ENCODE measurements around the gene NDEL1.
"Not testable (repeated sequence)": the region's sequence is repeated elsewhere in the genome, so short reads cannot be mapped to it uniquely, and the experiment has no call there.

Gene NDEL1

GRCh38 chr17:8435245-8436168, at the start of gene NDEL1:
Gene NDEL1, plus strand, starts transcription at chr17:8435884. Its CDS starts 8,388 bp downstream, at chr17:8444272.
- no peaks in the 10 kb centered on the region; the same call in 1 of the 2 replicates for H3K36me3 ChIP-seq (ENCODE audit: insufficient read depth, low read length)
- no peaks in the 10 kb centered on the region for H3K9me3 ChIP-seq (ENCODE audit: control insufficient read depth, insufficient read depth, low read length)
- peaks cover 3% of the 10 kb centered on the region; the same call in 1 of the 2 replicates for H3K4me1 ChIP-seq (ENCODE audit: insufficient read depth, low read length)
- peak within 1 kb of the TSS; percentile 91 for H3K9ac ChIP-seq (ENCODE audit: low read depth, low read length)

- Histone ChIP-seq H3K4me1 (ENCODE audit: insufficient read depth, low read length) (peaks cover 15% of the 10 kb centered on the region; the same call in 1 of the 2 replicates), H3K9me3 (ENCODE audit: control insufficient read depth, insufficient read depth, low read length) (no peaks in the 10 kb centered on the region), H3K9ac (ENCODE audit: low read depth, low read length) (no peak overlapping the region), H3K36me3 (ENCODE audit: insufficient read depth, low read length) (peaks cover 4% of the 10 kb centered on the region; the same call in 1 of the 2 replicates)
Observed at GRCh38 chr17:8386841-8387240, 48.8 kb upstream of the NDEL1 start.

GRCh38 chr17:8387914-8388651, 47.6 kb upstream of the NDEL1 start:
- Histone ChIP-seq H3K9ac (ENCODE audit: low read depth, low read length) (no peak overlapping the region), H3K9me3 (ENCODE audit: control insufficient read depth, insufficient read depth, low read length) (no peaks in the 10 kb centered on the region), H3K4me1 (ENCODE audit: insufficient read depth, low read length) (peaks cover 16% of the 10 kb centered on the region; the same call in 1 of the 2 replicates), H3K36me3 (ENCODE audit: insufficient read depth, low read length) (no peaks in the 10 kb centered on the region)

- Histone ChIP-seq H3K36me3 (ENCODE audit: insufficient read depth, low read length) (no peaks in the 10 kb centered on the region), H3K9ac (ENCODE audit: low read depth, low read length) (no peak overlapping the region), H3K9me3 (ENCODE audit: control insufficient read depth, insufficient read depth, low read length) (no peaks in the 10 kb centered on the region), H3K4me1 (ENCODE audit: insufficient read depth, low read length) (peaks cover 10% of the 10 kb centered on the region; the same call in 1 of the 2 replicates)
Observed at GRCh38 chr17:8391711-8392110, 44.0 kb upstream of the NDEL1 start.

GRCh38 chr17:8392274-8392673, 43.4 kb upstream of the NDEL1 start:
- H3K4me1 ChIP-seq (ENCODE audit: insufficient read depth, low read length): peaks cover 10% of the 10 kb centered on the region; the same call in 1 of the 2 replicates
- H3K9me3 ChIP-seq (ENCODE audit: control insufficient read depth, insufficient read depth, low read length): no peaks in the 10 kb centered on the region
- no peaks in the 10 kb centered on the region for H3K36me3 ChIP-seq (ENCODE audit: insufficient read depth, low read length)
- H3K9ac ChIP-seq (ENCODE audit: low read depth, low read length): no peak overlapping the region

GRCh38 chr17:8392674-8393469, 42.8 kb upstream of the NDEL1 start:
- H3K9ac ChIP-seq (ENCODE audit: low read depth, low read length): no peak overlapping the region

GRCh38 chr17:8393470-8394231, 42.0 kb upstream of the NDEL1 start:
- peaks cover 10% of the 10 kb centered on the region; the same call in 1 of the 2 replicates for H3K4me1 ChIP-seq (ENCODE audit: insufficient read depth, low read length)
- no peak overlapping the region for H3K9ac ChIP-seq (ENCODE audit: low read depth, low read length)
- no peaks in the 10 kb centered on the region for H3K36me3 ChIP-seq (ENCODE audit: insufficient read depth, low read length)
- H3K9me3 ChIP-seq (ENCODE audit: control insufficient read depth, insufficient read depth, low read length): no peaks in the 10 kb centered on the region

More at GRCh38 chr17:8392674-8393469, 42.8 kb upstream of the NDEL1 start:
- Histone ChIP-seq H3K9me3 (ENCODE audit: control insufficient read depth, insufficient read depth, low read length) (no peaks in the 10 kb centered on the region), H3K36me3 (ENCODE audit: insufficient read depth, low read length) (no peaks in the 10 kb centered on the region), H3K4me1 (ENCODE audit: insufficient read depth, low read length) (peaks cover 10% of the 10 kb centered on the region; the same call in 1 of the 2 replicates)

- not testable (repeated sequence) for H3K36me3 ChIP-seq (ENCODE audit: insufficient read depth, low read length); H3K9ac ChIP-seq (ENCODE audit: low read depth, low read length); H3K9me3 ChIP-seq (ENCODE audit: control insufficient read depth, insufficient read depth, low read length)
- peaks cover 10% of the 10 kb centered on the region; the same call in 1 of the 2 replicates for H3K4me1 ChIP-seq (ENCODE audit: insufficient read depth, low read length)
Observed at GRCh38 chr17:8394497-8394896, 41.2 kb upstream of the NDEL1 start.

GRCh38 chr17:8397636-8398035, 38.0 kb upstream of the NDEL1 start, which contains the start of gene RNF222:
Gene RNF222, minus strand, starts transcription at chr17:8397827. Its CDS starts 4,366 bp downstream, at chr17:8393461.
- Histone ChIP-seq H3K4me1 (ENCODE audit: insufficient read depth, low read length) (peaks cover 5% of the 10 kb centered on the region; the same call in 1 of the 2 replicates), H3K9me3 (ENCODE audit: control insufficient read depth, insufficient read depth, low read length) (no peaks in the 10 kb centered on the region), H3K9ac (ENCODE audit: low read depth, low read length) (no peak within 1 kb of the TSS), H3K36me3 (ENCODE audit: insufficient read depth, low read length) (no peaks in the 10 kb centered on the region)

- Histone ChIP-seq H3K9ac (ENCODE audit: low read depth, low read length) (no peak overlapping the region), H3K4me1 (ENCODE audit: insufficient read depth, low read length) (no peaks in the 10 kb centered on the region), H3K9me3 (ENCODE audit: control insufficient read depth, insufficient read depth, low read length) (no peaks in the 10 kb centered on the region), H3K36me3 (ENCODE audit: insufficient read depth, low read length) (no peaks in the 10 kb centered on the region)
Observed at GRCh38 chr17:8398980-8399379, 36.7 kb upstream of the NDEL1 start.

GRCh38 chr17:8401107-8401506, 34.6 kb upstream of the NDEL1 start:
- Histone ChIP-seq H3K9me3 (ENCODE audit: control insufficient read depth, insufficient read depth, low read length) (no peaks in the 10 kb centered on the region), H3K9ac (ENCODE audit: low read depth, low read length) (no peak overlapping the region), H3K36me3 (ENCODE audit: insufficient read depth, low read length) (no peaks in the 10 kb centered on the region), H3K4me1 (ENCODE audit: insufficient read depth, low read length) (no peaks in the 10 kb centered on the region)

- Histone ChIP-seq H3K36me3 (ENCODE audit: insufficient read depth, low read length) (no peaks in the 10 kb centered on the region), H3K9ac (ENCODE audit: low read depth, low read length) (no peak overlapping the region), H3K9me3 (ENCODE audit: control insufficient read depth, insufficient read depth, low read length) (no peaks in the 10 kb centered on the region), H3K4me1 (ENCODE audit: insufficient read depth, low read length) (no peaks in the 10 kb centered on the region)
Observed at GRCh38 chr17:8402921-8403536, 32.7 kb upstream of the NDEL1 start.

- no peaks in the 10 kb centered on the region for H3K9me3 ChIP-seq (ENCODE audit: control insufficient read depth, insufficient read depth, low read length)
- H3K9ac ChIP-seq (ENCODE audit: low read depth, low read length): no peak overlapping the region
- peaks cover 6% of the 10 kb centered on the region; the same call in 1 of the 2 replicates for H3K4me1 ChIP-seq (ENCODE audit: insufficient read depth, low read length)
- H3K36me3 ChIP-seq (ENCODE audit: insufficient read depth, low read length): no peaks in the 10 kb centered on the region
Observed at GRCh38 chr17:8405499-8406016, 30.1 kb upstream of the NDEL1 start.

Data from ES-I3 (cell line).